C4-2B (cell line): ENCODE data around the gene SH3RF3.

Source experiments
- H3K27ac ChIP-seq: fragments of 450-650 bp; 2 replicates; pipeline ENCODE4 v1.5.1; 2017
- ZFX ChIP-seq: fragments of 450-650 bp; IDR thresholded peaks from 2 replicates; pipeline ENCODE4 v1.6.1; 2017
- TF ChIP-seq, protein P1 (sequence below): fragments of 450-650 bp; conservative IDR thresholded peaks from 2 replicates; pipeline ENCODE4 v1.5.1; 2017; ENCODE audit warnings: mild to moderate bottlenecking

SH3RF3 gene

DNA sequence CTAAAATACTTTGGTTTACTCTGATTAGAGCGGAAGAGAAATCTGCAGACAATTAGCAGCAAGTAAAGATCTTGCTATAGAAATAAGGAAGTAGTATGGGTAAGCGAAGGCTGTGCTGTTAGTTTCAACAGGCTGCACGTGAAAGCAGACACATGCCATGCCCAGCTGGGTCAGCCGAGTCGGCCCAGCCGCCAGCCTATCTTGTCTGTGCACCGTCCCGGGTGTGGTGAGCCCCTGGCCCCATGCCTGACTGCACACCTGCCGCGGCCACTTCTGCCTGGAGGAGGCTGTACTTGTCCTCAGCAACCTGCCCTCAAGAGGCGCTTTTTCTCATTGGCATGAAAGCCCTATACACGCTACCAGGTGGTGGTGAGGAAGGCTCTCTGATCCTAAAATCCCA, 299.3 kb downstream of the SH3RF3 start:
- H3K27ac ChIP-seq = no peak overlapping the region
- TF ChIP-seq, protein P1, sequence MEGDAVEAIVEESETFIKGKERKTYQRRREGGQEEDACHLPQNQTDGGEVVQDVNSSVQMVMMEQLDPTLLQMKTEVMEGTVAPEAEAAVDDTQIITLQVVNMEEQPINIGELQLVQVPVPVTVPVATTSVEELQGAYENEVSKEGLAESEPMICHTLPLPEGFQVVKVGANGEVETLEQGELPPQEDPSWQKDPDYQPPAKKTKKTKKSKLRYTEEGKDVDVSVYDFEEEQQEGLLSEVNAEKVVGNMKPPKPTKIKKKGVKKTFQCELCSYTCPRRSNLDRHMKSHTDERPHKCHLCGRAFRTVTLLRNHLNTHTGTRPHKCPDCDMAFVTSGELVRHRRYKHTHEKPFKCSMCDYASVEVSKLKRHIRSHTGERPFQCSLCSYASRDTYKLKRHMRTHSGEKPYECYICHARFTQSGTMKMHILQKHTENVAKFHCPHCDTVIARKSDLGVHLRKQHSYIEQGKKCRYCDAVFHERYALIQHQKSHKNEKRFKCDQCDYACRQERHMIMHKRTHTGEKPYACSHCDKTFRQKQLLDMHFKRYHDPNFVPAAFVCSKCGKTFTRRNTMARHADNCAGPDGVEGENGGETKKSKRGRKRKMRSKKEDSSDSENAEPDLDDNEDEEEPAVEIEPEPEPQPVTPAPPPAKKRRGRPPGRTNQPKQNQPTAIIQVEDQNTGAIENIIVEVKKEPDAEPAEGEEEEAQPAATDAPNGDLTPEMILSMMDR = no peak
- no peak for TF ChIP-seq ZFX

DNA sequence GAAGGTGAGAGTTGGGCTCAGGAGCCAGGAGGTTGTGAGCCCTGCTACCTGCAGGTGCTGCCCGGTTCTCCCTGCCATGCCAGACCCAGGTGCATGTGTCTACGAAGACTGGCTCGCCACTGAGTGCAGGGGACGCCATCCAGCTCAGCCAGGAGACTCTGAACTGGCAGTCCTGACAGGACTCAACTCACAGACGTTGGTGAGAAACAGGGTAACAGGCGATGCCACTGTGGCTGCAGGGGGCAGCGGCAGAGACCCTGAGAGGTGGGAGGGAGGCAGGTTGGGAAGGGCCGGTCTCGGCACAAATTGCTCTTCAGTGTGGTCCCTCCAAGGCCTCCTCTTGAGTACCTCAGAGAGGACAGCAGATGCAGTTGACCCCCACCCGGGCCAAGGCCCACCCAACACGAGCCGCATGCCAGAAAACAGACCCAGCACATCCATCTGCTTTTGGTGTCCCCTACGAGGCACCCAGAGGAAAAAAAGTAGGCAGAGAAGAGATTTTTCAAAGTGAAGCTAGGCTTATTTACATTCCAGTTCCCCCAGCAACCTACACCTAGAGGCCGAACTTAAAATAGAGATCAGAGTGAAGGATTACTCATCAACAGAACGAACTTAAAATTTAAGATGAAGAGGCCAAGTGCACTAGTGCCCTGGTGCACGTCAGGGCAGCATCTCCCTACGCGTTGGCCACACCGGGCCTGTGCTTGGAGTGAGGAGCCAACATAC, 300.0 kb downstream of the SH3RF3 start:
- H3K27ac ChIP-seq = no peak overlapping the region
- TF ChIP-seq, protein P1 = no peak
- no peak for TF ChIP-seq ZFX

DNA sequence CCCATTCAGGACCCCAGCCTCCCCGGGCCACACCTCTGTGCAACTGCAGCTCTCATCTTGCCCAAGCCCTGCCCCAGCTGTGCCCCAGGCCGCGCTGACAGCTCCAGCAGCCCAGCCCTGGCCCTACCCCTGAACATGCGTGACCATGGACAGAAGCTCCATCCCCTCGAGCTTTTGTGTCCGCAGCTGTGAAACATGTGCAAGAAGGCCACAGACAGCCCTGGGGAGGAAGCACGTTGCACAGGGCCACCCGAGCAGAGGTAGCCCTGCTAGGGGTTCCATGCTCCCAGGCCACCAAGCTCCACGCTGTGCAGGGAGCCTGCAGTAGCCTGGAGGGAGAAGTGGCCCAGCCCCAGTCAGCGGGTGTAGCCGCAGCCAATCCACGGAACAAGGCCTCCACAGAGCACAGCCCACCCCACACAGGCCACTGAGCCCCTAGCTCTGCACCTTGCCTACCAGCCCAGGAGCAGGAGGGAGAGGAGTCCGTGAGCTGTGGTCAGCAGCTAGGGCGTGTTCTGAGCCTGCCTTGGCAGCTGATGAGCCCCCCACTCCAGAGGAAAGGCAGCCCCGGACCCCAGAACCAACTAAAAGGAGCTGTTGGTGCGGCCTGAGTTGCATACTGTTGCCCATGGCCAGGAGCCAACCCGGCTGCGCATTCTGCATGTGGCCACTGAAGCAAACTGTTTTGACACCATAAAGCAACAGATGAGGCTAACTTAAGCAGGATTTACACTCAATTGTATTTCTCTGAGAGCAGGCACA, 300.7 kb downstream of the SH3RF3 start:
- no peak for TF ChIP-seq ZFX
- TF ChIP-seq, protein P1 = no peak
- no peak overlapping the region for H3K27ac ChIP-seq

DNA sequence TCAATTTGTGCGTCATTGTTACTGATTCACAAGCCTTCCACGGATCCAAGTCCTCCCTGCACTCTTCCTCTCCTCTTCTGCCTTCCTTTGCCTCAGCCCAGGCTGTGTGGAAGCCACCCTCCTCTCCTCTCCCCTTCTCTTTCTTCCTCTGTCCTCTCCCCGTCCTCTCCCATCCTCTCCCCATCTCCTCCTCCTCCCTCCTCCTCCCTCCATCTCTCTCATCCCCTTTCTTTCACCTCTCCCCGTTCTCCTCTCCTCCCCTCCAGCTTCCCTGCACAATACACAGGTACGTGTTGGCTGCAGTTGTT, 301.3 kb downstream of the SH3RF3 start:
- TF ChIP-seq, protein P1 = no peak
- TF ChIP-seq ZFX = no peak
- H3K27ac ChIP-seq = no peak overlapping the region

DNA sequence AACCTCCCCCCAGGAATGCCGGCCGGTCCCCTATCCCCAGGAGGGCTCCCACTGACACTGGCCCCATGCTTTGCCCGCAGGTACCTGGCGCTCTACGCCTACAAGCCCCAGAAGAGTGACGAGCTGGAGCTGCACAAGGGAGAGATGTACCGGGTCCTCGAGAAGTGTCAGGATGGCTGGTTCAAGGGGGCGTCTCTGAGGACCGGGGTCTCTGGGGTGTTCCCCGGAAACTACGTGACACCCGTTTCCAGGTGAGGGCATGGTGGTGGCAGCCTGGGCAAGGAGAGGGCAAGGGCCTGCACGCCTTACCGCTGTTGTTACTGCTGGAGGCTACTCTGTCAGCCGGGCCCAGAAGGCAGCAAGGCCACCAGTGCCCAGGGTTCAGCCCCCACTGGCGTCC, 303.4 kb downstream of the SH3RF3 start:
- H3K27ac ChIP-seq = no peak overlapping the region
- TF ChIP-seq ZFX = no peak
- TF ChIP-seq, protein P1 = no peak

DNA sequence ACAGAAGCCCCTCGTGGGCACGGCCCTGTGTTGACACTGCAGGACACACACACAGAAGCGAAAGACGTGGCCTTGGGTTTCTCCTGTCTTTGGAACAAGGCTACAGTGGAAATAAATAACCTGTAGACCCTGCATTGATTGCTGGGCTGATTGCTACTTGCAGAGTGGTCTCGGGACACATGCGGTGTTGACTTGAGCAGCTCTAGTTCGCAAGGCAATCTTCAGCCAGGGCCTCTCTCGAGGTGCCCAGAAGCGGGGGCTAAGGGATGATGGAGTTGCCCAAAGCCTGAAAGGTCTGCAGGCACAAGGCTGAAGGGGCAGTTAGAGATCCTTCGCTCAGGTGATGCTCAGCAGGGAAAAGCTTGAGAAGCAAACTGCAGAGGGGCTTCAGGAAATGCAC, 304.5 kb downstream of the SH3RF3 start:
- TF ChIP-seq, protein P1 = no peak
- TF ChIP-seq ZFX = no peak

DNA sequence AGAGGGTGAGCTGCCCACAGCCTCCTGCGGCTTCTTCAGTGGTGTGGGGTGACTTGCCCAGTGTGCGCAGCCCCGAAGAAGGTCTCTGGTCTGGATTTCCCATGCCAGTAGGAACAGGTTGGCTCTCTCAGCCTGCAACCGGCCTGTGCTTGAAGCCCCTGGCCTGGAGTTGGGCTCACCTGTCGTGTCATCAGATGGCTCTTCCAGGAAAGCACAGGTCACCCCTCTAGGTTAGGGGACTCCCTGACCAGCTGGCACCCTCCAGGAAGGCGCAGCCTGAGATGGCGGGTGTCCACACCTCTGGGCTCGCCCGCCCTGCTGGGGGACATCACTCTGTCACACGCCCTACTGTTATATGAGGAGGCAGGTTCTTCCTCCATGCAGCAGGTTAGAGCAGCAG, 304.9 kb downstream of the SH3RF3 start:
- no peak overlapping the region for H3K27ac ChIP-seq
- TF ChIP-seq ZFX = no peak
- TF ChIP-seq, protein P1 = no peak

More for the DNA sequence above, 304.5 kb downstream of the SH3RF3 start:
- H3K27ac ChIP-seq = no peak overlapping the region
